ENCODE results near the gene TTN.
"Not testable (repeated sequence)": the region's sequence is repeated elsewhere in the genome, so short reads cannot be mapped to it uniquely, and the experiment has no call there.

Gene TTN

GRCh38 chr2:178530625-178531142, 276.5 kb downstream of the TTN start:
- Histone ChIP-seq H3K9me3 (ENCODE audit: control insufficient read depth, insufficient read depth, low read length) (no peaks in the 10 kb centered on the region), H3K27me3 (ENCODE audit: control insufficient read depth, insufficient read depth, low read length) (no peaks in the 10 kb centered on the region), H3K4me3 (ENCODE audit: low read depth, low read length) (no peak overlapping the region)

GRCh38 chr2:178530131-178530530, 277.1 kb downstream of the TTN start:
- H3K27ac ChIP-seq (ENCODE audit: low read depth, low read length), result no peak overlapping the region
- no peak overlapping the region for H3K9ac ChIP-seq (ENCODE audit: low read depth, low read length)
- no peaks in the 10 kb centered on the region for H3K27me3 ChIP-seq (ENCODE audit: control insufficient read depth, insufficient read depth, low read length)

More at GRCh38 chr2:178530625-178531142, 276.5 kb downstream of the TTN start:
- H3K9ac ChIP-seq (ENCODE audit: low read depth, low read length), result no peak overlapping the region
- H3K36me3 ChIP-seq (ENCODE audit: control insufficient read depth, insufficient read depth, low read length), result peaks cover 47% of the 10 kb centered on the region
- H3K4me1 ChIP-seq (ENCODE audit: control insufficient read depth, insufficient read depth, low read length), result no peaks in the 10 kb centered on the region
- no peak overlapping the region for H3K27ac ChIP-seq (ENCODE audit: low read depth, low read length)

GRCh38 chr2:178529194-178529593, 278.0 kb downstream of the TTN start:
- no peak overlapping the region for H3K9ac ChIP-seq (ENCODE audit: low read depth, low read length)
- no peaks in the 10 kb centered on the region for H3K9me3 ChIP-seq (ENCODE audit: control insufficient read depth, insufficient read depth, low read length)
- peaks cover 34% of the 10 kb centered on the region for H3K36me3 ChIP-seq (ENCODE audit: control insufficient read depth, insufficient read depth, low read length)
- H3K4me1 ChIP-seq (ENCODE audit: control insufficient read depth, insufficient read depth, low read length), result no peaks in the 10 kb centered on the region
- no peaks in the 10 kb centered on the region for H3K27me3 ChIP-seq (ENCODE audit: control insufficient read depth, insufficient read depth, low read length)
- no peak overlapping the region for H3K27ac ChIP-seq (ENCODE audit: low read depth, low read length)
- H3K4me3 ChIP-seq (ENCODE audit: low read depth, low read length), result no peak overlapping the region

More at GRCh38 chr2:178530131-178530530, 277.1 kb downstream of the TTN start:
- Histone ChIP-seq H3K4me1 (ENCODE audit: control insufficient read depth, insufficient read depth, low read length) (no peaks in the 10 kb centered on the region), H3K4me3 (ENCODE audit: low read depth, low read length) (no peak overlapping the region), H3K36me3 (ENCODE audit: control insufficient read depth, insufficient read depth, low read length) (peaks cover 42% of the 10 kb centered on the region), H3K9me3 (ENCODE audit: control insufficient read depth, insufficient read depth, low read length) (no peaks in the 10 kb centered on the region)

GRCh38 chr2:178528647-178529046, 278.6 kb downstream of the TTN start:
- Histone ChIP-seq H3K4me1 (ENCODE audit: control insufficient read depth, insufficient read depth, low read length) (no peaks in the 10 kb centered on the region), H3K36me3 (ENCODE audit: control insufficient read depth, insufficient read depth, low read length) (peaks cover 28% of the 10 kb centered on the region), H3K9ac (ENCODE audit: low read depth, low read length) (no peak overlapping the region), H3K4me3 (ENCODE audit: low read depth, low read length) (no peak overlapping the region), H3K27ac (ENCODE audit: low read depth, low read length) (no peak overlapping the region), H3K9me3 (ENCODE audit: control insufficient read depth, insufficient read depth, low read length) (no peaks in the 10 kb centered on the region), H3K27me3 (ENCODE audit: control insufficient read depth, insufficient read depth, low read length) (no peaks in the 10 kb centered on the region)

- H3K4me1 ChIP-seq (ENCODE audit: control insufficient read depth, insufficient read depth, low read length), result no peaks in the 10 kb centered on the region
- peaks cover 20% of the 10 kb centered on the region for H3K36me3 ChIP-seq (ENCODE audit: control insufficient read depth, insufficient read depth, low read length)
- no peaks in the 10 kb centered on the region for H3K9me3 ChIP-seq (ENCODE audit: control insufficient read depth, insufficient read depth, low read length)
- no peak overlapping the region for H3K27ac ChIP-seq (ENCODE audit: low read depth, low read length)
- no peak overlapping the region for H3K4me3 ChIP-seq (ENCODE audit: low read depth, low read length)
- H3K9ac ChIP-seq (ENCODE audit: low read depth, low read length), result no peak overlapping the region
- H3K27me3 ChIP-seq (ENCODE audit: control insufficient read depth, insufficient read depth, low read length), result no peaks in the 10 kb centered on the region
Measured at GRCh38 chr2:178527592-178527991, 279.6 kb downstream of the TTN start.

- H3K27me3 ChIP-seq (ENCODE audit: control insufficient read depth, insufficient read depth, low read length), result no peaks in the 10 kb centered on the region
- H3K4me1 ChIP-seq (ENCODE audit: control insufficient read depth, insufficient read depth, low read length), result no peaks in the 10 kb centered on the region
- H3K9ac ChIP-seq (ENCODE audit: low read depth, low read length), result no peak overlapping the region
- no peak overlapping the region for H3K27ac ChIP-seq (ENCODE audit: low read depth, low read length)
- H3K36me3 ChIP-seq (ENCODE audit: control insufficient read depth, insufficient read depth, low read length), result 0 out of 2 replicates have a peak, but pooled peaks cover 7% of the 10 kb centered on the region
- H3K9me3 ChIP-seq (ENCODE audit: control insufficient read depth, insufficient read depth, low read length), result no peaks in the 10 kb centered on the region
- no peak overlapping the region for H3K4me3 ChIP-seq (ENCODE audit: low read depth, low read length)
Measured at GRCh38 chr2:178526256-178526655, 281.0 kb downstream of the TTN start.

- not testable (repeated sequence) for H3K36me3 ChIP-seq (ENCODE audit: control insufficient read depth, insufficient read depth, low read length); H3K9ac ChIP-seq (ENCODE audit: low read depth, low read length); H3K27ac ChIP-seq (ENCODE audit: low read depth, low read length); H3K9me3 ChIP-seq (ENCODE audit: control insufficient read depth, insufficient read depth, low read length); H3K27me3 ChIP-seq (ENCODE audit: control insufficient read depth, insufficient read depth, low read length); H3K4me3 ChIP-seq (ENCODE audit: low read depth, low read length); H3K4me1 ChIP-seq (ENCODE audit: control insufficient read depth, insufficient read depth, low read length)
Measured at GRCh38 chr2:178525460-178525859, 281.8 kb downstream of the TTN start.

GRCh38 chr2:178525010-178525409, 282.2 kb downstream of the TTN start:
- not testable (repeated sequence) for H3K27ac ChIP-seq (ENCODE audit: low read depth, low read length); H3K9me3 ChIP-seq (ENCODE audit: control insufficient read depth, insufficient read depth, low read length); H3K4me1 ChIP-seq (ENCODE audit: control insufficient read depth, insufficient read depth, low read length); H3K36me3 ChIP-seq (ENCODE audit: control insufficient read depth, insufficient read depth, low read length); H3K27me3 ChIP-seq (ENCODE audit: control insufficient read depth, insufficient read depth, low read length); H3K4me3 ChIP-seq (ENCODE audit: low read depth, low read length); H3K9ac ChIP-seq (ENCODE audit: low read depth, low read length)

- no peaks in the 10 kb centered on the region for H3K27me3 ChIP-seq (ENCODE audit: control insufficient read depth, insufficient read depth, low read length)
- H3K4me1 ChIP-seq (ENCODE audit: control insufficient read depth, insufficient read depth, low read length), result no peaks in the 10 kb centered on the region
- peak overlapping the region; percentile 82 for H3K27ac ChIP-seq (ENCODE audit: low read depth, low read length)
- no peaks in the 10 kb centered on the region for H3K9me3 ChIP-seq (ENCODE audit: control insufficient read depth, insufficient read depth, low read length)
- peak overlapping the region; percentile 85 for H3K4me3 ChIP-seq (ENCODE audit: low read depth, low read length)
- H3K36me3 ChIP-seq (ENCODE audit: control insufficient read depth, insufficient read depth, low read length), result 0 out of 2 replicates have a peak, but pooled peaks cover 6% of the 10 kb centered on the region
- H3K9ac ChIP-seq (ENCODE audit: low read depth, low read length), result peak overlapping the region; percentile 65
Measured at GRCh38 chr2:178523596-178524134, 283.6 kb downstream of the TTN start.

- 0 out of 2 replicates have a peak, but pooled peaks cover 6% of the 10 kb centered on the region for H3K36me3 ChIP-seq (ENCODE audit: control insufficient read depth, insufficient read depth, low read length)
- no peaks in the 10 kb centered on the region for H3K4me1 ChIP-seq (ENCODE audit: control insufficient read depth, insufficient read depth, low read length)
- peak overlapping the region; percentile 82 for H3K27ac ChIP-seq (ENCODE audit: low read depth, low read length)
- no peaks in the 10 kb centered on the region for H3K27me3 ChIP-seq (ENCODE audit: control insufficient read depth, insufficient read depth, low read length)
- no peaks in the 10 kb centered on the region for H3K9me3 ChIP-seq (ENCODE audit: control insufficient read depth, insufficient read depth, low read length)
- H3K9ac ChIP-seq (ENCODE audit: low read depth, low read length), result peak overlapping the region; percentile 65
- peak overlapping the region; percentile 85 for H3K4me3 ChIP-seq (ENCODE audit: low read depth, low read length)
Measured at GRCh38 chr2:178522950-178523595, 284.1 kb downstream of the TTN start.

GRCh38 chr2:178521304-178522150, 285.7 kb downstream of the TTN start:
- Histone ChIP-seq H3K9ac (ENCODE audit: low read depth, low read length) (no peak overlapping the region), H3K27me3 (ENCODE audit: control insufficient read depth, insufficient read depth, low read length) (no peaks in the 10 kb centered on the region), H3K36me3 (ENCODE audit: control insufficient read depth, insufficient read depth, low read length) (no peaks in the 10 kb centered on the region), H3K4me1 (ENCODE audit: control insufficient read depth, insufficient read depth, low read length) (no peaks in the 10 kb centered on the region), H3K27ac (ENCODE audit: low read depth, low read length) (no peak overlapping the region), H3K9me3 (ENCODE audit: control insufficient read depth, insufficient read depth, low read length) (no peaks in the 10 kb centered on the region), H3K4me3 (ENCODE audit: low read depth, low read length) (no peak overlapping the region)
